PC-9 (cell line): ENCODE results near the gene GMDS.

Experiments used
- CTCF ChIP-seq: fragments of 200-600 bp; sonication (generic); conservative IDR thresholded peaks from 2 replicates; pipeline ENCODE4 v1.6.1; 2017; ENCODE audit warnings: mixed run types, antibody characterized with exemption, mild to moderate bottlenecking, moderate library complexity
- EZH2 ChIP-seq: fragments of 200-600 bp; sonication (generic); IDR thresholded peaks from 2 replicates; pipeline ENCODE4 v1.8.0; 2017; ENCODE audit warnings: antibody characterized with exemption, low read depth

- TF ChIP-seq CTCF (no peak), EZH2 (no peak)
Observed at GRCh38 chr6:2061880-2062279, 183.5 kb downstream of the GMDS start.
